HTERT RPE-1 (cell line): ENCODE data around the gene ACO1.
"Not testable (repeated sequence)": the region's sequence is repeated elsewhere in the genome, so short reads cannot be mapped to it uniquely, and the experiment has no call there.

ENCODE experiments used
- in situ Hi-C: fragments of 300-500 bp; cut with MboI; formaldehyde crosslinking; loops from 4 replicates; pipeline ENCODE4 v1.14.3; 2020; ENCODE audit warnings: low sequenced_read_pairs

Gene ACO1

GRCh38 chr9:32384364-32385151, at the start of gene ACO1:
ACO1 (plus strand) TSS chr9:32384643; CDS start chr9:32405507, 20,864 bp downstream.
- in situ Hi-C loops, result no loop called here

GRCh38 chr9:32334916-32335895, 49.2 kb upstream of the ACO1 start:
- in situ Hi-C loops, result no loop called here

GRCh38 chr9:32339424-32339823, 45.0 kb upstream of the ACO1 start:
- in situ Hi-C loops, result no loop called here

- in situ Hi-C loops, result no loop called here
Measured at GRCh38 chr9:32340361-32340760, 44.1 kb upstream of the ACO1 start.

GRCh38 chr9:32344551-32345182, 39.8 kb upstream of the ACO1 start:
- in situ Hi-C loops, result no loop called here

GRCh38 chr9:32345243-32345642, 39.2 kb upstream of the ACO1 start:
- in situ Hi-C loops, result no loop called here

GRCh38 chr9:32347571-32347970, 36.9 kb upstream of the ACO1 start:
- in situ Hi-C loops, result no loop called here

- in situ Hi-C loops, result no loop called here
Measured at GRCh38 chr9:32348106-32348695, 36.2 kb upstream of the ACO1 start.

GRCh38 chr9:32349013-32349412, 35.4 kb upstream of the ACO1 start:
- in situ Hi-C loops, result no loop called here

GRCh38 chr9:32350682-32351081, 33.8 kb upstream of the ACO1 start:
- in situ Hi-C loops, result no loop called here

GRCh38 chr9:32351845-32352244, 32.6 kb upstream of the ACO1 start:
- in situ Hi-C loops, result no loop called here

- in situ Hi-C loops, result not testable (repeated sequence)
Measured at GRCh38 chr9:32353476-32353875, 31.0 kb upstream of the ACO1 start.

- in situ Hi-C loops, result no loop called here
Measured at GRCh38 chr9:32359452-32359851, 25.0 kb upstream of the ACO1 start.

- in situ Hi-C loops, result no loop called here
Measured at GRCh38 chr9:32360983-32361673, 23.3 kb upstream of the ACO1 start.

GRCh38 chr9:32371279-32371678, 13.2 kb upstream of the ACO1 start:
- in situ Hi-C loops, result no loop called here

GRCh38 chr9:32371679-32372078, 12.8 kb upstream of the ACO1 start:
- in situ Hi-C loops, result no loop called here

- in situ Hi-C loops, result no loop called here
Measured at GRCh38 chr9:32376285-32376684, 8.2 kb upstream of the ACO1 start.

- in situ Hi-C loops, result no loop called here
Measured at GRCh38 chr9:32378496-32378895, 5.9 kb upstream of the ACO1 start.

- in situ Hi-C loops, result no loop called here
Measured at GRCh38 chr9:32378993-32379729, 5.3 kb upstream of the ACO1 start.

GRCh38 chr9:32380944-32381343, 3.5 kb upstream of the ACO1 start:
- in situ Hi-C loops, result no loop called here
